Adrenal gland (tissue), 5 donors: ENCODE data around the gene FARSB.

Experiments
- CTCF ChIP-seq, 6 experiments: fragments of 450-650 bp in 4 of 6; fragments of 200-600 bp in 2 of 6; sonication (generic) in 1 of 6; IDR thresholded peaks; 1 replicate in 5 of 6; 2 replicates in 1 of 6; pipeline versions ENCODE4 v1.5.1 to v1.8.0; 2016 to 2021; ENCODE audit warnings: antibody characterized with exemption in 6 of 6, mild to moderate bottlenecking in 2 of 6, moderate library complexity in 1 of 6
- POLR2A ChIP-seq, 2 donors: fragments of 450-650 bp; IDR thresholded peaks; one replicate each; pipeline ENCODE4 v1.6.1; 2017; ENCODE audit warnings: antibody characterized with exemption in 2 of 2, mild to moderate bottlenecking in 2 of 2, moderate library complexity in 1 of 2
- donor health status: DM: no; HTN: no; CAD: no.

- TF ChIP-seq CTCF (IDR thresholded peaks at IDR 0.05) = no peak
- no peak for TF ChIP-seq POLR2A (IDR thresholded peaks at IDR 0.05)
Observed at GRCh38 chr2:222652491-222653255, 3.2 kb downstream of the FARSB start.
